Lung (tissue), 12 donors: ENCODE results near the gene BPNT1. TPM values are rescaled to one million over a fixed set of nuclear protein-coding genes. Genes with fewer than 3 reads are reported as not detected.

Source experiments
- ATAC-seq: fragments of 200-7000 bp; cut with Tn5 transposase; one replicate; pipeline ENCODE4 v1.9.1; 2020; ENCODE audit warnings: moderate number of reproducible peaks; ENCODE audit not compliant: insufficient read depth, low FRiP score
- DNase-seq, 3 donors: peaks; one replicate each; pipeline ENCODE4 v3.0.0-alpha.2; 2013 to 2017
- H3K27ac ChIP-seq, 2 donors: one replicate each; pipeline ENCODE4 v1.5.1; 2013; ENCODE audit warnings: mild to moderate bottlenecking in 2 of 2, moderate library complexity in 2 of 2, control low read depth in 1 of 2, inconsistent platforms in 1 of 2, low read depth in 1 of 2, low read length in 1 of 2
- H3K27me3 ChIP-seq, 3 donors: one replicate each; pipeline ENCODE4 v1.5.1; 2013; ENCODE audit warnings: low read length in 2 of 3; ENCODE audit not compliant: control insufficient read depth in 3 of 3, insufficient read depth in 3 of 3
- H3K36me3 ChIP-seq, 4 donors: one replicate each; pipeline ENCODE4 v1.5.1; 2013; ENCODE audit warnings: low read length in 4 of 4, mild to moderate bottlenecking in 1 of 4, moderate library complexity in 1 of 4; ENCODE audit not compliant: control insufficient read depth in 4 of 4, insufficient read depth in 4 of 4
- H3K4me1 ChIP-seq, 5 donors: one replicate each; pipeline ENCODE4 v1.5.1; 2013; ENCODE audit warnings: low read length in 5 of 5, mild to moderate bottlenecking in 2 of 5, moderate library complexity in 1 of 5; ENCODE audit not compliant: control insufficient read depth in 5 of 5, insufficient read depth in 5 of 5
- H3K4me3 ChIP-seq: one replicate; pipeline ENCODE4 v1.5.1; 2013; ENCODE audit warnings: mild to moderate bottlenecking, control low read depth, moderate library complexity
- H3K9ac ChIP-seq, 2 donors: one replicate each; pipeline ENCODE4 v1.5.1; 2013; ENCODE audit warnings: low read length in 2 of 2, control low read depth in 1 of 2; ENCODE audit not compliant: insufficient read depth in 1 of 2
- H3K9me3 ChIP-seq, 4 donors: one replicate each; pipeline ENCODE4 v1.5.1; 2013; ENCODE audit warnings: low read length in 3 of 4, mild to moderate bottlenecking in 1 of 4, moderate library complexity in 1 of 4; ENCODE audit not compliant: control insufficient read depth in 4 of 4, insufficient read depth in 3 of 4
- WGBS, 2 donors: extraction: QIAGEN DNeasy Blood & Tissue Kit; methylation state at CpG; one replicate each; pipeline ENCODE4 v1.1.7; 2013; 5-methylcytosine and 5-hydroxymethylcytosine counted together
- polyA plus RNA-seq, 2 donors: library from polyadenylated mRNA; stranded (reverse); fragments of 200-250 nt; gene quantifications; one replicate each; pipeline ENCODE4 v1.2.1, GENCODE V29; 2013
- total RNA-seq, 2 donors: library from RNA; depleted of rRNA in 1 of 2; stranded (reverse); fragments of >200 nt in 1 of 2; gene quantifications; one replicate each; pipeline ENCODE4 v1.2.1, GENCODE V29; 2014 to 2021
- TF ChIP-seq, protein P1 (sequence below): IDR thresholded peaks from 2 replicates; pipeline ENCODE4 v1.5.1; 2012; ENCODE audit warnings: mild to moderate bottlenecking; ENCODE audit errors: control extremely low read depth, extremely low read depth
- donor health status: control.
- donor health status: control.
- donor health status: Bipolar disorder and iron deficiency.
- donor health status: healthy.
- donor health status: DM: yes; HTN: yes; CAD: no.

BPNT1 gene
- total and polyA plus RNA-seq, 4 donors = 15.9 to 28.1 (median 22.0) TPM

DNA sequence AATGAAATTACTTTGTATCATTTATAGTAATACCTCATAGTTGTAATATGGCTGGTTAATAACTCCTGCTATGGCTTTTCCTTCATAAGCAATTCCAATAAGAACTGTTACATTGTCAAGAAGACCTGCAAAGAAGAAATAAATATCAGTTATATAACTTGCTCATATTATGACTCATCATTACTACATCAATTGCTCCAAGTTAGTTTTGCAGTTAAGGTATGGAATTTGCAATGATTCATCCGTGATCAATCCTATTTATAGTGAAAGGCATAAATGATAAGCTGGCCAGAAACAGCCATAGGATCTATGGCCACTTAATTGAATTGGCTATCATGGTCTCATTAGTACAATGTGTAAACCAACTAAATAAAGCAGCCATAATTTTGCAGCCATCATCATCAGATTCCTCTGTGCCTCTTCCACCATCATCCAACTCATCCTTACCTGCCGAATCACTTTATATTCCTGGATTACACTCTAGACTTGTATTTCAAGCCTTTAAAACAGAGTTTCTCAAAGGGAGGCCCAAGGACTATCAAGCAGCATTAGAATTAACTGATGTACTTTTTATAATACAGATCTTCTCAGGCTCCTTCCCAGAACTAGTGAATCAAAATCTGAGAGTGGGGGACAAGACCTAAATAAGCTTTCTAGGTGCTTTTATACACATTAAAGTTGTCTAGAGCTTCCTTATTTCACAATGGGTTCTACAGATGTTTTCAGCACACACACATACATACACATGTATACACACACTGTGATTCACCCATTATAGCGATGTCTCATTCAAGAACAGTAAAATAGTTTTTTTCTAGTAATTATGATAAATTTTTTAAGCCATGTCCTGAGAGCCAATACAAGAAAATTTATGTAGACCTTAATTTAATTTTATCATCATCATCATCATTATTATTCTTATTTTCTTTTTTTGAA, 22.1 kb downstream of the BPNT1 start:
- no peaks in the 10 kb centered on the region for H3K4me1 ChIP-seq
- ATAC-seq (no peak), DNase-seq (no peak)
- H3K9me3 ChIP-seq = no peaks in the 10 kb centered on the region
- no peaks in the 10 kb centered on the region for H3K27me3 ChIP-seq
- no peak overlapping the region for H3K4me3 ChIP-seq
- no peak overlapping the region for H3K9ac ChIP-seq
- H3K27ac ChIP-seq = no peak overlapping the region
- peaks cover 9 to 39% (median 15%) of the 10 kb centered on the region in 4 donors for H3K36me3 ChIP-seq
- WGBS, 2 donors = 96 to 97% methylated on average over 3 of the region's 3 CpGs
- TF ChIP-seq, protein P1, sequence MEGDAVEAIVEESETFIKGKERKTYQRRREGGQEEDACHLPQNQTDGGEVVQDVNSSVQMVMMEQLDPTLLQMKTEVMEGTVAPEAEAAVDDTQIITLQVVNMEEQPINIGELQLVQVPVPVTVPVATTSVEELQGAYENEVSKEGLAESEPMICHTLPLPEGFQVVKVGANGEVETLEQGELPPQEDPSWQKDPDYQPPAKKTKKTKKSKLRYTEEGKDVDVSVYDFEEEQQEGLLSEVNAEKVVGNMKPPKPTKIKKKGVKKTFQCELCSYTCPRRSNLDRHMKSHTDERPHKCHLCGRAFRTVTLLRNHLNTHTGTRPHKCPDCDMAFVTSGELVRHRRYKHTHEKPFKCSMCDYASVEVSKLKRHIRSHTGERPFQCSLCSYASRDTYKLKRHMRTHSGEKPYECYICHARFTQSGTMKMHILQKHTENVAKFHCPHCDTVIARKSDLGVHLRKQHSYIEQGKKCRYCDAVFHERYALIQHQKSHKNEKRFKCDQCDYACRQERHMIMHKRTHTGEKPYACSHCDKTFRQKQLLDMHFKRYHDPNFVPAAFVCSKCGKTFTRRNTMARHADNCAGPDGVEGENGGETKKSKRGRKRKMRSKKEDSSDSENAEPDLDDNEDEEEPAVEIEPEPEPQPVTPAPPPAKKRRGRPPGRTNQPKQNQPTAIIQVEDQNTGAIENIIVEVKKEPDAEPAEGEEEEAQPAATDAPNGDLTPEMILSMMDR = no peak

DNA sequence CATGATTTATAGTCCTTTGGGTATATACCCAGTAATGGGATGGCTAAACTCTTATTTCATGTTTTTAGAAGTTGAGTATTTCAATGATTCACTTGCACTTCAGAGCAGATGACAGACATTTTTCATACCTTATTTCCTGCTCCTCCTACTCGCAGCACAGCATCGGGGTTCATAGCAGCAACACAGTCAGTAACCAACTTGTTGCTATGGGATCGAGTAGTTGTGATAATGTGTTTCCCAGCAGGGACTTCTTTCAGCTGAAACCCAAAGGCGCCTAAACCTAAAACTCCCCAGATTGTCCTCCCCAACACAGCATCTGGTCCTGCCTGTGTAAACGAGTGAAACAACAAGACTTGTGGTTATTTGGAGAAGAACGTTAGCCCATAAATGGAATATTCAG, 27.0 kb downstream of the BPNT1 start:
- Histone ChIP-seq H3K36me3 (peaks cover 9 to 34% (median 14%) of the 10 kb centered on the region in 4 donors), H3K9me3 (no peaks in the 10 kb centered on the region), H3K27me3 (no peaks in the 10 kb centered on the region), H3K4me3 (no peak overlapping the region), H3K27ac (no peak overlapping the region), H3K9ac (no peak overlapping the region), H3K4me1 (no peaks in the 10 kb centered on the region)
- DNase-seq (no peak), ATAC-seq (no peak)
- TF ChIP-seq, protein P1 = no peak
- 96 to 98% methylated on average over 6 of the region's 6 CpGs for WGBS, 2 donors

DNA sequence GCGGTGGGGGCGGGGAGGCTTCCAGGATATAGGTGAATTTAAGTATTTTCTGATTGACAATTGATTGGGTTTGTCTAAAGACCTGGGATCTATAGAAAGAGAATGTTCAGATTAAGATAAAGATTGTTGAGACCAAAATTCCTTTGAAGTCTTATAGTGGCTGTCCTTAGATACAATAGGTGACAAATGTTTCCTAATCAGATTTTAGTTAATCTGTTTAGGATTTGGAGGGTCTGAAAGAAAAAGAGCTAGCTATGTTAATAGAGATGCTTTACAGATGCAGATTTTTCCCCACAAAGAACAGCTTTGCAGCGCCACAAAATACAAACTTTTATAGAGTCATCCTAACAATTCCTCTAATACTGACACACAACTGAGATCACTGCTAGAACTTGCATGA, 28.7 kb downstream of the BPNT1 start:
- 96 to 97% methylated on average over 3 of the region's 3 CpGs for WGBS, 2 donors
- TF ChIP-seq, protein P1 = no peak
- H3K9ac ChIP-seq = no peak overlapping the region
- no peak overlapping the region for H3K27ac ChIP-seq
- ATAC-seq = no peak
- H3K4me3 ChIP-seq = no peak overlapping the region
- H3K27me3 ChIP-seq = no peaks in the 10 kb centered on the region
- H3K4me1 ChIP-seq = no peaks in the 10 kb centered on the region
- no peak for DNase-seq
- peaks cover 9 to 25% (median 14%) of the 10 kb centered on the region in 4 donors for H3K36me3 ChIP-seq
- no peaks in the 10 kb centered on the region for H3K9me3 ChIP-seq
